ENCODE results near the gene PROS1.

PROS1 gene

GRCh38 chr3:93936549-93936948 is 37.1 kb downstream of the PROS1 start:
- Histone ChIP-seq H3K27ac (no peak overlapping the region), H3K27me3 (replicated peaks) (no peaks in the 10 kb centered on the region), H3K36me3 (replicated peaks) (no peaks in the 10 kb centered on the region), H3K4me3 (ENCODE audit: low read depth, low read length) (no peak overlapping the region)
- in situ Hi-C loops (cut with HindIII; ENCODE audit: low pct_ligation_motif_present, low sequenced_read_pairs): no loop called here
- TF ChIP-seq, protein P1, sequence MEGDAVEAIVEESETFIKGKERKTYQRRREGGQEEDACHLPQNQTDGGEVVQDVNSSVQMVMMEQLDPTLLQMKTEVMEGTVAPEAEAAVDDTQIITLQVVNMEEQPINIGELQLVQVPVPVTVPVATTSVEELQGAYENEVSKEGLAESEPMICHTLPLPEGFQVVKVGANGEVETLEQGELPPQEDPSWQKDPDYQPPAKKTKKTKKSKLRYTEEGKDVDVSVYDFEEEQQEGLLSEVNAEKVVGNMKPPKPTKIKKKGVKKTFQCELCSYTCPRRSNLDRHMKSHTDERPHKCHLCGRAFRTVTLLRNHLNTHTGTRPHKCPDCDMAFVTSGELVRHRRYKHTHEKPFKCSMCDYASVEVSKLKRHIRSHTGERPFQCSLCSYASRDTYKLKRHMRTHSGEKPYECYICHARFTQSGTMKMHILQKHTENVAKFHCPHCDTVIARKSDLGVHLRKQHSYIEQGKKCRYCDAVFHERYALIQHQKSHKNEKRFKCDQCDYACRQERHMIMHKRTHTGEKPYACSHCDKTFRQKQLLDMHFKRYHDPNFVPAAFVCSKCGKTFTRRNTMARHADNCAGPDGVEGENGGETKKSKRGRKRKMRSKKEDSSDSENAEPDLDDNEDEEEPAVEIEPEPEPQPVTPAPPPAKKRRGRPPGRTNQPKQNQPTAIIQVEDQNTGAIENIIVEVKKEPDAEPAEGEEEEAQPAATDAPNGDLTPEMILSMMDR (IDR thresholded peaks at IDR 0.05; ENCODE audit: low read depth, low read length, missing control alignments): no peak
- no peak for DNase-seq

DNA sequence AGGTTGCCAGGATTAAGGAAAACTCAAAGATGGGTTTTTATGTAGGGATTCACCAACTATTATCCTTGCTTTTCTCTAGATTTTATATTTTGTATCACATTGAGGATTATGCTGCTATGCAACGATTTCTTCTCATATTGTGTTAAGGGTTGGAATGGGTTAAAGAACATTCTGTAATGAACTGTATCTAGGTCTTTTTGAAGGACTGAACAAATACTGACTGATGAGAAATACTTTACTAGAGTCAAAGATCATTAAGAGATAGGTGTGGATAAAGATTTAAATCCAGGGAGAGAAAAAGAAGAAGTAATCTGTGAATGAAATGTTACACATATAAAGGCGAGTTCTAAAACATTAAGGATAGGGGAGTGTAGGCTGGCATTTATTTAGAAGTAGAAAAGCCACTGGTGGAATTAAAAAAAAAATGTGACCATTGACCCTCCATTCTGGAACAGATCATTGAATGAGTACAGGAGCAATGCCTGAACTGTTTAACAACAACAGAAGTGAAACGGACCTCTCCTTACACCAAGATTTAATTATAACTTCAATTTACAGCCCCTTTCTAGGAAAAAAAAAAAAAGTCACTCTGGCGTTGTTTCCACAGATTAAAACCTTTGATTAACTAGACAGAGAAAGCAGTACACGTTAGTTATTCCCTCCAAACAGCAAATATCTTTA is 39.2 kb downstream of the PROS1 start:
- H3K36me3 ChIP-seq (replicated peaks): no peaks in the 10 kb centered on the region
- no peak overlapping the region for H3K4me3 ChIP-seq (ENCODE audit: low read depth, low read length)
- no peaks in the 10 kb centered on the region for H3K27me3 ChIP-seq (replicated peaks)
- no peak for DNase-seq
- TF ChIP-seq, protein P1 (IDR thresholded peaks at IDR 0.05; ENCODE audit: low read depth, low read length, missing control alignments): no peak
- H3K27ac ChIP-seq: no peak overlapping the region
- in situ Hi-C loops (cut with HindIII; ENCODE audit: low pct_ligation_motif_present, low sequenced_read_pairs): no loop called here

DNA sequence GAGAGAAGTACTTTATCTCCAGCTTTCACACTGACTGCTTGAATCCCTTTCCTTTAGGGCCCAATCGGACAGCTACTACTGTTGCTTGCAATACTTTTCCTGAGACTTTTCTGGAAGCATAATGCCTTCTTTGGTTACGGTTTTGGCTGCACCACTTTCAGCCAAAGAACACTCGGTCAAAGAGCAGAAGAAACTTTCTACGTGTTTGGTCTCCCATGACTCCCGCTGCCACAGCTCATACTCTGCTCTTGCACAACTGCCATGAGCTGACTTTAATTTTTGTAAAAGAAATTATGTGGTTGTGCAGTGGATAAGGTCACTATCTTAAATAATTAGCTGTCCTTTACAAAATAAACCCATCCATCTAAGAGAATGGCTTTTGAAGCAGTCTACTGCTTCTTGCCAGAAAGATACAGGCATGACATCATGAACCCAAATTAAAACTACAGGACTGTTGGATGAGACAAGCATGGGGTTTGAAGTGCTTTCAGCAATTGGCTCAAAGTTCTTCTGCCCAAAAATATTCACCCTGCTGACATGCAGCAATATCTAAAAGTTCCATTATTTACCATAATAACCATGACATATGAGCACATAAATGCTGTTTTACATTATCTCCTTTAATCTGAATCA is 42.0 kb downstream of the PROS1 start:
- Histone ChIP-seq H3K27me3 (replicated peaks) (no peaks in the 10 kb centered on the region), H3K4me3 (ENCODE audit: low read depth, low read length) (no peak overlapping the region), H3K36me3 (replicated peaks) (no peaks in the 10 kb centered on the region), H3K27ac (no peak overlapping the region)
- no peak for DNase-seq
- TF ChIP-seq, protein P1 (IDR thresholded peaks at IDR 0.05; ENCODE audit: low read depth, low read length, missing control alignments): no peak
- in situ Hi-C loops (cut with HindIII; ENCODE audit: low pct_ligation_motif_present, low sequenced_read_pairs): no loop called here

- Histone ChIP-seq H3K27ac (no peak overlapping the region), H3K4me3 (ENCODE audit: low read depth, low read length) (no peak overlapping the region), H3K27me3 (replicated peaks) (no peaks in the 10 kb centered on the region), H3K36me3 (replicated peaks) (no peaks in the 10 kb centered on the region)
- TF ChIP-seq, protein P1 (IDR thresholded peaks at IDR 0.05; ENCODE audit: low read depth, low read length, missing control alignments): no peak
- in situ Hi-C loops (cut with HindIII; ENCODE audit: low pct_ligation_motif_present, low sequenced_read_pairs): no loop called here
- no peak for DNase-seq
These were observed 43.7 kb downstream of the PROS1 start for GRCh38 chr3:93930041-93930440.

GRCh38 chr3:93926789-93927188 is 46.9 kb downstream of the PROS1 start:
- in situ Hi-C loops (cut with HindIII; ENCODE audit: low pct_ligation_motif_present, low sequenced_read_pairs): no loop called here
- Histone ChIP-seq H3K27me3 (replicated peaks) (no peaks in the 10 kb centered on the region), H3K36me3 (replicated peaks) (no peaks in the 10 kb centered on the region), H3K4me3 (ENCODE audit: low read depth, low read length) (no peak overlapping the region), H3K27ac (no peak overlapping the region)
- TF ChIP-seq, protein P1 (IDR thresholded peaks at IDR 0.05; ENCODE audit: low read depth, low read length, missing control alignments): no peak
- DNase-seq: no peak
